ENCODE measurements around the gene TLDC2. TPM values are rescaled to one million over a fixed set of nuclear protein-coding genes. Genes with fewer than 3 reads are reported as not detected.

The TLDC2 gene
- polyA plus RNA-seq, 1 donor from 2014 or later, result not detected

DNA sequence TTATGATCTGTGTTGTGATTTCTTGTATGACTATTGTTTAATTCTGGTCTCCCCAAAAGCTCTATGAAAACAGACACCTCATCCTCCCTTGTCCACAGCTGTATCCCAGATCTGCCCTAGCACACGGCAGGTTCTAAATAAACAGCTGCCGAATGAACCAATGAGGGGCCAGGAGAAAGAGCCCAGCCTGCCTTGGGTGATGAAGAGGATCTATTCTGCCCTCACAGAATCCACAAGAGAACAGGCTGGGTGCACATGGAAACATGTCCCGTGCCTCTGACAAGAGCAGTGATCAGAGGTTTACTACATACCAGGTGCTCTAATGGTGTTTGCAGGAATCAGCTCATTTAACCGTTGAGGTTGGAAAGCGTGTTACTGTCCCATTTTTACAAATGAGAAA lies 15.6 kb upstream of the TLDC2 start:
- peaks cover 69% of the 10 kb centered on the region for H3K79me2 ChIP-seq (replicated peaks; ENCODE audit: insufficient read depth, low read length)
- no peaks in the 10 kb centered on the region for H3F3A ChIP-seq (ENCODE audit: insufficient read depth, low read length, poor library complexity, severe bottlenecking)
- H3K4me3 ChIP-seq (ENCODE audit: low read length), result peak overlapping the region; percentile 88
- no peaks in the 10 kb centered on the region for H3K9me2 ChIP-seq (ENCODE audit: insufficient read depth, low read length)
- no peak overlapping the region for H3K27ac ChIP-seq (ENCODE audit: low read length)
- peak overlapping the region; percentile 46 for H3K4me2 ChIP-seq (ENCODE audit: low read length)
- H4K20me1 ChIP-seq (ENCODE audit: insufficient read depth), result peaks cover 63% of the 10 kb centered on the region
- no peaks in the 10 kb centered on the region for H3K27me3 ChIP-seq (ENCODE audit: insufficient read depth, low read depth, low read length)
- H3K9me3 ChIP-seq (ENCODE audit: low read length), result no peaks in the 10 kb centered on the region
- H3K36me3 ChIP-seq (ENCODE audit: insufficient read depth, low read length), result no peaks in the 10 kb centered on the region
- H2AFZ ChIP-seq (ENCODE audit: low read depth, low read length), result no peak overlapping the region
- H3K9ac ChIP-seq (ENCODE audit: low read length), result peak overlapping the region; percentile 80
- TF ChIP-seq, protein P1, sequence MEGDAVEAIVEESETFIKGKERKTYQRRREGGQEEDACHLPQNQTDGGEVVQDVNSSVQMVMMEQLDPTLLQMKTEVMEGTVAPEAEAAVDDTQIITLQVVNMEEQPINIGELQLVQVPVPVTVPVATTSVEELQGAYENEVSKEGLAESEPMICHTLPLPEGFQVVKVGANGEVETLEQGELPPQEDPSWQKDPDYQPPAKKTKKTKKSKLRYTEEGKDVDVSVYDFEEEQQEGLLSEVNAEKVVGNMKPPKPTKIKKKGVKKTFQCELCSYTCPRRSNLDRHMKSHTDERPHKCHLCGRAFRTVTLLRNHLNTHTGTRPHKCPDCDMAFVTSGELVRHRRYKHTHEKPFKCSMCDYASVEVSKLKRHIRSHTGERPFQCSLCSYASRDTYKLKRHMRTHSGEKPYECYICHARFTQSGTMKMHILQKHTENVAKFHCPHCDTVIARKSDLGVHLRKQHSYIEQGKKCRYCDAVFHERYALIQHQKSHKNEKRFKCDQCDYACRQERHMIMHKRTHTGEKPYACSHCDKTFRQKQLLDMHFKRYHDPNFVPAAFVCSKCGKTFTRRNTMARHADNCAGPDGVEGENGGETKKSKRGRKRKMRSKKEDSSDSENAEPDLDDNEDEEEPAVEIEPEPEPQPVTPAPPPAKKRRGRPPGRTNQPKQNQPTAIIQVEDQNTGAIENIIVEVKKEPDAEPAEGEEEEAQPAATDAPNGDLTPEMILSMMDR (IDR thresholded peaks at IDR 0.05; ENCODE audit: poor library complexity, severe bottlenecking), result no peak
- TF ChIP-seq EP300 (conservative IDR thresholded peaks at IDR 0.05; ENCODE audit: poor library complexity, severe bottlenecking) (no peak), TAF1 (IDR thresholded peaks at IDR 0.05; ENCODE audit: low read depth) (no peak), SMC3 (conservative IDR thresholded peaks at IDR 0.05; ENCODE audit: poor library complexity) (no peak), POLR2AphosphoS5 (IDR thresholded peaks at IDR 0.05) (no peak), EZH2 (IDR thresholded peaks at IDR 0.05; ENCODE audit: borderline replicate concordance, insufficient read depth, low read length, poor library complexity, severe bottlenecking) (no peak), MXI1 (conservative IDR thresholded peaks at IDR 0.05; ENCODE audit: poor library complexity, severe bottlenecking) (no peak), RAD21 (conservative IDR thresholded peaks at IDR 0.05) (no peak)
- TF ChIP-seq, protein P2, sequence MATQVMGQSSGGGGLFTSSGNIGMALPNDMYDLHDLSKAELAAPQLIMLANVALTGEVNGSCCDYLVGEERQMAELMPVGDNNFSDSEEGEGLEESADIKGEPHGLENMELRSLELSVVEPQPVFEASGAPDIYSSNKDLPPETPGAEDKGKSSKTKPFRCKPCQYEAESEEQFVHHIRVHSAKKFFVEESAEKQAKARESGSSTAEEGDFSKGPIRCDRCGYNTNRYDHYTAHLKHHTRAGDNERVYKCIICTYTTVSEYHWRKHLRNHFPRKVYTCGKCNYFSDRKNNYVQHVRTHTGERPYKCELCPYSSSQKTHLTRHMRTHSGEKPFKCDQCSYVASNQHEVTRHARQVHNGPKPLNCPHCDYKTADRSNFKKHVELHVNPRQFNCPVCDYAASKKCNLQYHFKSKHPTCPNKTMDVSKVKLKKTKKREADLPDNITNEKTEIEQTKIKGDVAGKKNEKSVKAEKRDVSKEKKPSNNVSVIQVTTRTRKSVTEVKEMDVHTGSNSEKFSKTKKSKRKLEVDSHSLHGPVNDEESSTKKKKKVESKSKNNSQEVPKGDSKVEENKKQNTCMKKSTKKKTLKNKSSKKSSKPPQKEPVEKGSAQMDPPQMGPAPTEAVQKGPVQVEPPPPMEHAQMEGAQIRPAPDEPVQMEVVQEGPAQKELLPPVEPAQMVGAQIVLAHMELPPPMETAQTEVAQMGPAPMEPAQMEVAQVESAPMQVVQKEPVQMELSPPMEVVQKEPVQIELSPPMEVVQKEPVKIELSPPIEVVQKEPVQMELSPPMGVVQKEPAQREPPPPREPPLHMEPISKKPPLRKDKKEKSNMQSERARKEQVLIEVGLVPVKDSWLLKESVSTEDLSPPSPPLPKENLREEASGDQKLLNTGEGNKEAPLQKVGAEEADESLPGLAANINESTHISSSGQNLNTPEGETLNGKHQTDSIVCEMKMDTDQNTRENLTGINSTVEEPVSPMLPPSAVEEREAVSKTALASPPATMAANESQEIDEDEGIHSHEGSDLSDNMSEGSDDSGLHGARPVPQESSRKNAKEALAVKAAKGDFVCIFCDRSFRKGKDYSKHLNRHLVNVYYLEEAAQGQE (IDR thresholded peaks at IDR 0.05; ENCODE audit: borderline replicate concordance), result no peak

DNA sequence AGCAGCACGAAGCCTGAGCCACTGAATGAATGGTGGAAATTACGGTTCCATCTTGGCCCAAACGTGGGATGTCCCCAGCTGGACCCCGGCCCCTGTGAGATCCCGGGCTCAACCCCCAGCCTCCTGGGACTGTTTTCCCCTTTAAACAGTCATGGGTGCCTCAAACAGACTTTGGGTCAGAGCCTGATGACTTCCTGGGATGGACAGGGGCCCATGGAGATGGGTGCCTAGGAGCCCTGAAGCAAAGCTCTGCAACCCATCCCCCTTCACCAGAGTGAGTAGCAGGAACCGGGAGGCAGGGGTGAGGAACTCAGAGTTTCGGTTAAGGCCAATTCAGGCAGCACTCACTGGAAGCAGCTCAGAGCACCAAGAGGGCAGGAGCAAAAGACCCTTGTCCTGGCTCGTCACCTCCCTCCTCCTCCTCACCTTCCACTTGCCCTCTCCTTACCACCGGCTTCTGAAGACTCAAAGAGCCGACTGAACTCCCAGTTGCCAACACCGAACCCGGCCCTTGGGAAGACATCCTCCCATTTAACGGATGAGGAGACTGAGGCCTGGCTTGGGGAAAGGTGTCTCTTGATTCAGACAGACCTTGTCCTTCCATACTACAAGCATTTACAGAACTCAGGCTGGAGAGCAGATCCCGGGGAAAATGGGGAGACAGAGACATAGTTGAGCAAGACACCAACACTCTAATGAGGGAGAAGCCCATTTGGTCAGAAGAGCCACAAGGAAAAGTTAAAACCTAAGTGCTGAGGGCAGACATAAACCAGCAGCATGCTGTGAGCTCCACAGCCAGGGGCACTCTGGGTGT lies 14.9 kb upstream of the TLDC2 start:
- Histone ChIP-seq H3K9me2 (ENCODE audit: insufficient read depth, low read length) (no peaks in the 10 kb centered on the region), H3K27me3 (ENCODE audit: insufficient read depth, low read depth, low read length) (no peaks in the 10 kb centered on the region), H3K4me3 (ENCODE audit: low read length) (peak overlapping the region; percentile 88), H3K4me2 (ENCODE audit: low read length) (peak overlapping the region; percentile 86), H4K20me1 (ENCODE audit: insufficient read depth) (peaks cover 56% of the 10 kb centered on the region), H3K9ac (ENCODE audit: low read length) (peak overlapping the region; percentile 80), H3K79me2 (replicated peaks; ENCODE audit: insufficient read depth, low read length) (peaks cover 64% of the 10 kb centered on the region), H3K9me3 (ENCODE audit: low read length) (no peaks in the 10 kb centered on the region), H3K27ac (ENCODE audit: low read length) (no peak overlapping the region), H2AFZ (ENCODE audit: low read depth, low read length) (no peak overlapping the region), H3F3A (ENCODE audit: insufficient read depth, low read length, poor library complexity, severe bottlenecking) (no peaks in the 10 kb centered on the region), H3K36me3 (ENCODE audit: insufficient read depth, low read length) (no peaks in the 10 kb centered on the region)
- TF ChIP-seq EZH2 (IDR thresholded peaks at IDR 0.05; ENCODE audit: borderline replicate concordance, insufficient read depth, low read length, poor library complexity, severe bottlenecking) (no peak), SMC3 (conservative IDR thresholded peaks at IDR 0.05; ENCODE audit: poor library complexity) (no peak), POLR2AphosphoS5 (IDR thresholded peaks at IDR 0.05) (no peak), TAF1 (IDR thresholded peaks at IDR 0.05; ENCODE audit: low read depth) (no peak), EP300 (conservative IDR thresholded peaks at IDR 0.05; ENCODE audit: poor library complexity, severe bottlenecking) (no peak), MXI1 (conservative IDR thresholded peaks at IDR 0.05; ENCODE audit: poor library complexity, severe bottlenecking) (no peak), RAD21 (conservative IDR thresholded peaks at IDR 0.05) (no peak)
- TF ChIP-seq, protein P2 (IDR thresholded peaks at IDR 0.05; ENCODE audit: borderline replicate concordance), result no peak
- TF ChIP-seq, protein P1 (IDR thresholded peaks at IDR 0.05; ENCODE audit: poor library complexity, severe bottlenecking), result no peak

Measured in neural cell (in vitro differentiated cells).